Right atrium auricular region (tissue), 2 donors: ENCODE results near the gene SNTB2. TPM values are rescaled to one million over a fixed set of nuclear protein-coding genes. Genes with fewer than 3 reads are reported as not detected.

ENCODE experiments used
- DNase-seq: peaks from one replicate; pipeline ENCODE4 v3.0.0-alpha.2; 2019; ENCODE audit warnings: low spot score
- H3K27ac ChIP-seq, 2 donors: fragments of 200-600 bp; sonication (generic); 1 replicate in 1 of 2; 2 replicates in 1 of 2; pipeline ENCODE4 v1.5.1; 2016 to 2019
- H3K27me3 ChIP-seq, 2 donors: fragments of 200-600 bp; sonication (generic); one replicate each; pipeline versions ENCODE4 v1.5.1 to v1.6.0; 2017 to 2019
- H3K36me3 ChIP-seq: fragments of 200-600 bp; sonication (generic); one replicate; pipeline ENCODE4 v1.5.1; 2016
- H3K4me1 ChIP-seq, 2 donors: fragments of 200-600 bp; sonication (generic); one replicate each; pipeline versions ENCODE4 v1.5.1 to v1.6.0; 2017 to 2019
- H3K4me3 ChIP-seq, 2 donors: fragments of 200-600 bp; sonication (generic); 1 replicate in 1 of 2; 2 replicates in 1 of 2; pipeline ENCODE4 v1.5.1; 2017 to 2019; ENCODE audit warnings: mild to moderate bottlenecking in 1 of 2, moderate library complexity in 1 of 2
- H3K9me3 ChIP-seq, 2 donors: fragments of 200-600 bp; sonication (generic); one replicate each; pipeline ENCODE4 v1.5.1; 2019
- CTCF ChIP-seq, 2 donors: fragments of 200-600 bp; sonication (generic); IDR thresholded peaks; one replicate each; pipeline ENCODE4 v1.5.1; 2019; ENCODE audit warnings: antibody characterized with exemption in 2 of 2
- total RNA-seq, 2 donors: library from RNA; depleted of rRNA; stranded (reverse); fragments of >200 nt; gene quantifications; one replicate each; pipeline ENCODE4 v1.1.0, GENCODE V29; 2016

Gene SNTB2
- total RNA-seq, 2 donors from 2014 or later = 12.3 to 35.1 TPM

GRCh38 chr16:69301187-69301586, 114.2 kb downstream of the SNTB2 start:
- H3K27ac ChIP-seq = no peak overlapping the region
- no peak for TF ChIP-seq CTCF (IDR thresholded peaks at IDR 0.05)
- DNase-seq = no peak
- H3K4me3 ChIP-seq = no peak overlapping the region
- H3K9me3 ChIP-seq = no peaks in the 10 kb centered on the region
- no peaks in the 10 kb centered on the region for H3K4me1 ChIP-seq
- no peaks in the 10 kb centered on the region for H3K27me3 ChIP-seq
- peaks cover 17% of the 10 kb centered on the region for H3K36me3 ChIP-seq

- no peaks in the 10 kb centered on the region for H3K27me3 ChIP-seq
- H3K36me3 ChIP-seq = peaks cover 17% of the 10 kb centered on the region
These were observed 114.9 kb downstream of the SNTB2 start for GRCh38 chr16:69301861-69302260.

GRCh38 chr16:69302301-69302700, 115.3 kb downstream of the SNTB2 start:
- no peak for TF ChIP-seq CTCF (IDR thresholded peaks at IDR 0.05)
- H3K4me3 ChIP-seq = no peak overlapping the region
- DNase-seq = no peak
- no peaks in the 10 kb centered on the region for H3K9me3 ChIP-seq
- H3K4me1 ChIP-seq = no peaks in the 10 kb centered on the region
- H3K36me3 ChIP-seq = peaks cover 17% of the 10 kb centered on the region
- no peaks in the 10 kb centered on the region for H3K27me3 ChIP-seq
- H3K27ac ChIP-seq = no peak overlapping the region

More at GRCh38 chr16:69301861-69302260, 114.9 kb downstream of the SNTB2 start:
- H3K27ac ChIP-seq = no peak overlapping the region
- H3K9me3 ChIP-seq = no peaks in the 10 kb centered on the region
- H3K4me1 ChIP-seq = no peaks in the 10 kb centered on the region
- no peak overlapping the region for H3K4me3 ChIP-seq
- no peak for TF ChIP-seq CTCF (IDR thresholded peaks at IDR 0.05)
- no peak for DNase-seq

GRCh38 chr16:69306031-69306430, 119.1 kb downstream of the SNTB2 start:
- H3K36me3 ChIP-seq = peaks cover 1% of the 10 kb centered on the region
- no peaks in the 10 kb centered on the region for H3K27me3 ChIP-seq
- H3K9me3 ChIP-seq = no peaks in the 10 kb centered on the region
- H3K4me1 ChIP-seq = peaks cover 0 to 4% of the 10 kb centered on the region in 2 donors
- DNase-seq = no peak
- H3K27ac ChIP-seq = no peak overlapping the region
- TF ChIP-seq CTCF (IDR thresholded peaks at IDR 0.05) = no peak
- H3K4me3 ChIP-seq = no peak overlapping the region

GRCh38 chr16:69307091-69307490, 120.1 kb downstream of the SNTB2 start:
- no peak for DNase-seq
- Histone ChIP-seq H3K27ac (no peak overlapping the region), H3K36me3 (no peaks in the 10 kb centered on the region), H3K9me3 (no peaks in the 10 kb centered on the region), H3K4me3 (no peak overlapping the region), H3K27me3 (no peaks in the 10 kb centered on the region), H3K4me1 (peaks cover 0 to 9% of the 10 kb centered on the region in 2 donors)
- no peak for TF ChIP-seq CTCF (IDR thresholded peaks at IDR 0.05)

GRCh38 chr16:69307856-69308255, 120.9 kb downstream of the SNTB2 start:
- no peak for TF ChIP-seq CTCF (IDR thresholded peaks at IDR 0.05)
- Histone ChIP-seq H3K27me3 (no peaks in the 10 kb centered on the region), H3K4me1 (peaks cover 0 to 17% of the 10 kb centered on the region in 2 donors), H3K27ac (no peak overlapping the region), H3K9me3 (no peaks in the 10 kb centered on the region), H3K36me3 (no peaks in the 10 kb centered on the region), H3K4me3 (no peak overlapping the region)
- DNase-seq = no peak
